ENCODE measurements around the gene RPL36A. TPM values are rescaled to one million over a fixed set of nuclear protein-coding genes. Genes with fewer than 3 reads are reported as not detected.

Gene RPL36A
- total RNA-seq, 1 experiment from 2014 or later = 306 TPM

DNA sequence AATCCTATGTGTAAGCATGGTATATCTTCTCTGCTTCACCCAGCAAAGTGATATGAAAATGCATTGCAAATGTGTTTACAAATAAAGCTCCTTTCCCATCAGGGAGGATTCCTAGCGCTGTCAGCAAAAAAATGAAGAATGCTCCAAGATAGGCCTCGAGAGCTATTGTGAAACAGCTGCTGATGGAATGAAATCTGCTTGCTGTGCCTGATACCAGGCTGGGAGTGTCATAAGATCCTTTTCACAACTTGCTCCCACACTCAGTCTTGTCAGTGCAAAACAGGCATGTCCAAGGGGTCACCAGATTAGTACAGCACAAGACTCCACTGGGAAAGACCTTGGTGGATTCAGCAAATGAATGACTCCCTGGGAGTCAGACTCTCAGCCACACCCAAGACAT lies 51.3 kb downstream of the RPL36A start:
- DNase-seq (ENCODE audit: low read depth) = no peak

Other genes with a start within 250 kb of the RPL36A start
- gene DRP2, start 171.2 kb upstream of the RPL36A start, total RNA-seq (2014; rRNA removed; shearing (Covaris generic)) = 0.10 and 0.12 TPM in 2 replicates
- gene TAF7L, start 99.7 kb upstream of the RPL36A start, total RNA-seq (2014; rRNA removed; shearing (Covaris generic)) = 0.12 TPM in 1 of 2 replicates, not detected in the other
- gene TIMM8A, start 42.3 kb upstream of the RPL36A start, total RNA-seq (2014; rRNA removed; shearing (Covaris generic)) = 6.5 and 8.1 TPM in 2 replicates
- gene BTK, start 4.8 kb upstream of the RPL36A start, total RNA-seq (2014; rRNA removed; shearing (Covaris generic)) = not detected in 2 replicates
- gene GLA, start 16.9 kb downstream of the RPL36A start, total RNA-seq (2014; rRNA removed; shearing (Covaris generic)) = 57.2 and 58.0 TPM in 2 replicates
- gene HNRNPH2, start 17.2 kb downstream of the RPL36A start, total RNA-seq (2014; rRNA removed; shearing (Covaris generic)) = 43.5 and 46.1 TPM in 2 replicates
- 1.5 and 3.6 TPM in 2 replicates for gene ARMCX4, start 94.4 kb downstream of the RPL36A start, total RNA-seq (2014; rRNA removed; shearing (Covaris generic))
- 25.3 and 28.8 TPM in 2 replicates for gene ARMCX1, start 159.5 kb downstream of the RPL36A start, total RNA-seq (2014; rRNA removed; shearing (Covaris generic))
- 24.6 and 37.5 TPM in 2 replicates for gene ARMCX6, start 227.0 kb downstream of the RPL36A start, total RNA-seq (2014; rRNA removed; shearing (Covaris generic))
- gene ARMCX3, start 232.1 kb downstream of the RPL36A start, total RNA-seq (2014; rRNA removed; shearing (Covaris generic)) = 24.2 and 25.0 TPM in 2 replicates